GM19468 (cell line): ENCODE results near the gene CACNA2D2.

Source experiments
- ATAC-seq: cut with Tn5 transposase; IDR thresholded peaks from one replicate; pipeline ENCODE4 v1.9.1; 2021; ENCODE audit warnings: mild to moderate bottlenecking, moderate library complexity, moderate number of reproducible peaks; ENCODE audit not compliant: unreplicated experiment; ENCODE audit errors: extremely low read depth

The CACNA2D2 gene

DNA sequence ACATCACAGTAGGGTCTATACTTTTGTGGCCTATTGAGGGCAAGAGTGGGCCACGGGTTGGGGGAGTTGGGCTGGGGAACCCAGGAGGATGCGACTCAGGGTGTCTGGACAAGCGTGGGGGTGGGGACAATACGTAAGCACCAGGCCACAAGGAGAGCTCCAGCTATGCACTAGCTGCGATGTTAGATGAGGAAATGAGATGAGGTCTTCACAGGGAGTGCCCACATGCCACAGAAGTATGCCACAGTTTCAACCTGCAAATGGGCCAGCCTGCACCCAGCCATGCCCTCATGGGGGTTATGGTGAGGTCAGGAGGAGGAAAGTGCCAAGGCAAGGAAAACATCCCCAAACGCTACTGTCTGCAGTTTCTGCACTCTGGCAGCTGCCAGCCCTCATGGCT lies 30.5 kb downstream of the CACNA2D2 start:
- no peak for ATAC-seq

DNA sequence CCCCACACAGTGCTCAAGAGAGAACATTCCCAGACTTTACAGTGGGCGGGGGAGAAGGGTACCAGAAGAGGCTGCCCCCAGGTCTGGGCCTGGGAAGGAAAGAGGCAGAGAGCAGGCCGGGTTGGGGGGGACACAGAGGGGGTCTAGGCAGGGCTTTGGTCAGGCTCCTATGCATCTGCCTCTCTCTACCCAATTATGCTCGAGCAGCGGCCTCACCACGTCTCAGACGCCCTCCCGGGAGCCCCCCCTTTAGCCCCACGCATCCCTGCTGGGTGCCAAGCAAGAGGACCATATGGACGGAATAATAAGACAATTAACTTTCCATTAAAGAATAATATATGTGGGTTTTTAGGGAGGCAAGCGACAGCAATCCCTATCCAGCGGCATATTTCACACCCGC lies 32.8 kb downstream of the CACNA2D2 start:
- ATAC-seq = no peak

DNA sequence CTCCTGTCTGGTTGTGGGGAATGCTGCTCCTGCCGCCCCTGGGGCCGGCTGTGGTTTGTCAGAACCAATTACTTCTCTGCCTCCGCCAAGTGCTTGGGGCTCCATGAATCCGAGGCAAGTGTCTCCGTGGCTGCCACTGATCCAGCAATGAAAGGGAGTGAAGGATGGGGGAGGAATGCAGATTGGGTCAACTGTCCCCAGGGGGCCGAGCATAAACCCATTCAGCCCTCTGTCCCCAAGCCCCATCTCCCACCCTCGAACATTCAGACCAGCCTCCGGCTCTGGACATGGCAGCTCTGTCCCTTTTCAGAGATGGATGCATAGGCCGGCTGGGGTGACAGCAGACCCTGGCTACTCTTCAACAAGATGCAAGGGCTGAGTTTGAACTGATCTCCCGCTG lies 35.5 kb downstream of the CACNA2D2 start:
- no peak for ATAC-seq

DNA sequence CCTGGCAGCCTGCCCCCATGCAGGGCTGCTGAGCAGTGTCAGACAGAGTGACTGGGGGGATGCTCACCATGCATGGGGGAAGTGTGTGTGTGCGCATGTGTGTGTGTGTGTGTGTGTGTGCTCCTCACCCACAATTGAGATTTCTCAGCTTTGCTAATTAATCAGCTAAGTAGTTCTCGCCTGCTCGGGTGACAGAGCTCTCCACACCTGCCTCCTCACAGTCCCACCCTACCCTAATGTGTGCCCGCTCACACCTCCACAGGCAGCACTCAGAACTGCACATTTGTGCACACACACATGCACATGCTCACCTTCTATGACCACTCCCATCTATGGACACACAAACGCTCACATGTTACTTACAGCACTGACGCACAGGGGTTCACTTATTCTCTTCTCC lies 37.3 kb downstream of the CACNA2D2 start:
- ATAC-seq = no peak

DNA sequence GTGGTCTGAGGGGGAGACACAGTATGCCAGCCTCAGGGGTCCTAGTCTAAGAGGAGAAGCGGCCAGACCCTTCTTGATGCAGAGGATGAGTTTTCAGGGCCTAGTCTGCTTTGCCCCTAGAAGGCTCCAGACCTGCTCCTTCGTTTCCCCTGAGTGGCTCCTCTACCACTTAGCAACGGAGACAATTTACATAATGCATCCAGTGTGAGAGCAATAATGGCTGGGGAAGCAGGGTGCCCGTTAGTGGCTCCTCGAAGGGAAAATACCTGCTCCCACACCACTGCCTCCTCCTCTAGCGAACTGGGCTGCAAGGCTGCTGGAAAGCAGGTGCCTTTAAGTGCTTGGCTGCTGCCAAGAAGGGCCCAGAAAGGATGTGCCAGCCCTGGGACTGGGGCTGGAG lies 38.9 kb downstream of the CACNA2D2 start:
- ATAC-seq = no peak

DNA sequence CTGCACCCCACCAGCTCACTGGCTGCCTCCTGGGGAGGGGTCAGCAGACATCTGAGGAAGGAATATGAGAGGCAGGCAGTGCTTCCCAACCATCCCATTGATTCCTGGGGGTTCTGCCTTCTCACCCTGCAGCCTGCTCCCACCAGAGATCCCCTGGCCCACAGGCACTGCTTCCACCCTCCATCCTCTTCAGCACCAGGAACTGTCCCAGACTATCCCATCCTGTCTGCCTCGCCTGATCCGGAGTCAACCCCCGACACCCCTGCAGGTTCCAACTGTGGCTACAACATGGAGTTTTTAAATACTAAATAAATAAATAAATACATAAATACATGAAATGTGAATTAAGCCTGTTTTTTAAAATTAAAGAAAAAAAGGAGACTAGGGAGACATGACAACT lies 43.6 kb downstream of the CACNA2D2 start:
- no peak for ATAC-seq

DNA sequence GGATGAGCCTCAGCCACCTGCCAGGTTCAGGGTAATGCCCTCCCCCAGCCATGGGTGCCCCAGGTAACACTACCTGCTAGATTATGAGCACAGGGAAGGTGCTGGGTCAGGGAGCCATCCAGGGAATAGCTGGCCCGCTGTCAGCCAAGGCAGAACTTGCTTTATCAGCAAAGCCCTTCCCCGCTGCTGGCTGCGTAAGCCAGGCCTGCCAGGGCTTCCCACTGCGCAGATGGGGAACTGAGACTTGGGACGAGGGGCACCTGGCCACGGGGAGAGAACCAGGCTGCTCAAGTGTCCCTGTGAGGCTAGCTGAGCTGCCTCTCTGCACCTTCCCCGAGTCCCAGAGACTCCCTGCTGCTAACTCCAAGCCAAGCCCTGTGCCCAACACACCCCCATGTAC lies 45.4 kb downstream of the CACNA2D2 start:
- no peak for ATAC-seq

DNA sequence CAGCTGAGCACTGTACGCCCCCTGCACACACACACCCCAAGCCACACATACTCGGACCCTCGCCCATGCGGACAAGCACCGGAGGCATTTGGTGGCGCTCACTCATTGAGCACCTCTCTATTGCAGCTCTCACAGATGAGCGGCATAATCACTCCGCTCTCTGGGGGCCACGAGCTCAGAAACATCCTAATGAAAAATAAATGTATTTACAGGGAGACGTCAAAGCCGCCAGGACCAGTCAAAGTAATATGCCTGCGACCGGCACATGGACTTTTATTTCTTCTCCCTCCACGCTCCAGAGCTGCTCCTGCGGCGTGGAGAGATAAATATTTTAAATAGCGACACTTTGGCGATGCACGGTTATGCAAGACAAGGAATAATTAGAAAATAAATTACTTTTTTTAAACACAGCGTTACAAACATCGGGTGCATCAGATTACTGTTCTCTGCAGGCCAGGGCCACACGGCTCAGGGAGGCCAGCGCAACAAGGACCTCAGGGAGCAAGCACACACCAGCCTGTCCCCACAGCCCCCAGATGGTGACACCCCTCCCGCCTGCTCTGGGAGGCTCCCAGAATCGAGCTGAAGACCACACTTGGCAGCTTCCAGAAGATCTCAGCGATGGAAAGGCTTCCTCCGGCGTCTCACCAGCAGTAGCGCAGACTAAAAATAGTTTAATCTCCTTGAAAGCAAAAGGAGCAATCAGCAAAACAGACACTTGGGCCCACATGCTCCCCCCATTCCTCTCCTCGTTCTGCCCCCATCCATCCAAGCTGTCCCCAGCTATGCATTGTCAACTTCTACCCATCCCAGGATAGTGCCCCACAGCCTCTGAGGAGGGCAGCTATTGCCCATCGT lies 48.0 kb downstream of the CACNA2D2 start:
- no peak for ATAC-seq

DNA sequence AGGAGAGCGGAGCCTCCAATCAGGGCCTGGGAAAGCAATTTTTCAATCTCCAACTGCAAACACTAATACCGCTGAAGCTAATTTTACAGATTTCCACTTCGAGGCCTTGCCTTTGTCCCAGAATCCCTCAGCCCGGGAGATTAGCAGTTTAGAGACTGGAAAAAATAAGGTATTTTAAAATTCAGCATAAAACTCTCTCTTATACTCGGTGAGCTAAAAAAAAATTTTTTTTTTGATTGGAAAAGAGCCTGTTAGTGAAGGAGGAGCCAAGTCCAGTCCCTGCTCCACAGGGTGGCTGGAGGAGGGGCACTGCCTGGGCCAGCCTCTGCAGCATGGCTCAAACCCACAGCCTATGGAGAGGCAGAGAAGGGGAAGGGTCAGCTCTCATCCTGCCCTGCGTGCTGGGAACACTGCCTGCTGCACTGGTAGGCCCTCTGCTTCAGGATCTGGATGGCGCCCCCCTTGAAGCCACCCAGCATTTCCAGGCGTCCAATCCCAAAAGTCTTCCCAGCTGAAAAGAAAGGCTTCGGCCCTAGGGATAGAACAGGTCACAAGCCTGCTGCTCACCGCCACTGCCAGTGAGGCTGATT lies 48.9 kb downstream of the CACNA2D2 start:
- ATAC-seq = no peak

DNA sequence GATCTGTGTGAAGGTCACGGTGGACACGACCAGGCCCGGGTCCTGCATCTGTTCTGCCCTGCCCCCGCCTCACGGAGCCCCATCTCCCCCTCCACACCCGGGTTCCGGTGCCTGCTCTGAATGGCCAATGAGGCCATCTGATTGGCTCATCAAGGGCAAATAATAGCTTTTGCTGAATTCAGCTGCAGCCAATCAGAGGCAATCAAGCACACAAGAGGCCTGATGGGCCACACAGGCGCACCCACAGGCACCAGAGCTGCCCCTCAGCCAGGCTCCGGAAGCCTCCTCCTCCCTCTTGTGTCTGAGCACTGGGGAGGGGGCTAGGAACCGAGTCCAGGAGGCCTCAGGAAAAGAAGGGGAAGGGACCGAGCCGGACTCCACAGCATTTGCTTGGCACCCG lies 49.5 kb downstream of the CACNA2D2 start:
- no peak for ATAC-seq

DNA sequence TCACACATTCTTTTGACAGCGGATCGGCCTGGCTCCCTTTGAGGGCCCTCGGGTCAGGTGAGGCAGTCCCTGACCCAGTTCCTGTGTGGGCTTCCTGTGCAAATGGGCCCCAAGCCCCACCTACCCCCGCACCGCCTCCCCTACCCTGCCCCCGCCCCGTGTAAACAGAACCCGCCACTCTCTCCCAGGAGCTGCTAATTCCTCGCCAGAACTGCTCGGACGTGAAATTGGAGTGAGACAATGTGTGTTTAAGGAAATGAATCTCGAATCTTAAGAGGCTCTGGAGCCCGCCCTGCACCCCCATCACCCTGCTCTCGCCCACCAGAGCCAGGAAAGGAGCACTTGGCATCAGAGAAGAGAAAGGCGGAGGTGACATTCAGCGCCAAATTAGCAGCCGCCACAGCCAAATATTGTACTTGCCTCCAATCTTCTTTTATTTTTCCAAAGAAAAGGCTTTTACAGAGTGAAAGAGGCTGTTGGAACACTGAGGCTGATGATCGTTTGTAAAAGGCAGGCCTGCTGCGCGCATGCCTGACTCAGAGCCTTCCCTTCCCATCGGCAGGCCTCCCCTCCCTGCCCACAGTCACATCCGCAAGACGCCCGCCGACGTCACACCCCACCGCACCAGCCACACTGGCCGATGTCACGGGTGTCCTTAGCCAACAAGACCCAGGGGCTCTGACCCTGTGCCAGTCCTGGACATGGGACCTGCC lies 53.1 kb downstream of the CACNA2D2 start:
- no peak for ATAC-seq

DNA sequence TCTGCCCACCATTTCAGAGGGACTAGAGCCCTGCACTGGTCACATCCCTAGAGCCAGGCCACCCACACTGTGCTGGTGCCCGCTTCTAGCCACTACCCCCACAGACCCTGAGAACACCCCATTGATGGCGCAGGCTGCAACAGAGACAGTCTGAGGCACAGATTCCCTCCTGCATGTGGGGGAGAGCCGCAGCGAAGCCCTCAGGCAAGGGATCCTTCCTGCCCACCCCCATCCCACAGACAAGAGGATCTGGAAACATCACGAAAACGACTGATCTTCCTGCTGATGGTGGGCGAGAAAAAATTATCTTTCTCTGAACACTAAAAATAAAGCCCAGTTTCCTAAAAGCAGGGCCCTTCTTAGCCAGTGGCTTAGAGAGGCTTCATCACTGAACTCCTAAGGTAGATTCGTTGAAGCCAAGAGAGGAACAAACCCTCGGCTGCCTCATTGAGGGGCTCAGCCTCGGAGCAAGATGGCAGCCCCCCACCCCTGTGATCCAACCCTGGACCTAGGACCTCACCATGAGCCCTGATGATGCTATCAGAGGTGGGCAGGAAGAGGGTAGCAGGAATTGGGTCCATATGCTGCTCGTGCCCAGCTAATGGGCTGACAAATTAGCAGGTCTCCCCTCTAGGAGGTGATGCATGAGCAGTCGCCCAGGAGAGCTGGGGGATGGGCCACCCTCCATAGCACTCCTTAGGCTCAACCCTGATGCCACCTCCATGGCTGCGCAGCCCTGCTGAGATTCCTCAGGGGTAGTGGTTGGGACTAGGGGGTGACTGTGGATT lies 54.5 kb downstream of the CACNA2D2 start:
- ATAC-seq = no peak

DNA sequence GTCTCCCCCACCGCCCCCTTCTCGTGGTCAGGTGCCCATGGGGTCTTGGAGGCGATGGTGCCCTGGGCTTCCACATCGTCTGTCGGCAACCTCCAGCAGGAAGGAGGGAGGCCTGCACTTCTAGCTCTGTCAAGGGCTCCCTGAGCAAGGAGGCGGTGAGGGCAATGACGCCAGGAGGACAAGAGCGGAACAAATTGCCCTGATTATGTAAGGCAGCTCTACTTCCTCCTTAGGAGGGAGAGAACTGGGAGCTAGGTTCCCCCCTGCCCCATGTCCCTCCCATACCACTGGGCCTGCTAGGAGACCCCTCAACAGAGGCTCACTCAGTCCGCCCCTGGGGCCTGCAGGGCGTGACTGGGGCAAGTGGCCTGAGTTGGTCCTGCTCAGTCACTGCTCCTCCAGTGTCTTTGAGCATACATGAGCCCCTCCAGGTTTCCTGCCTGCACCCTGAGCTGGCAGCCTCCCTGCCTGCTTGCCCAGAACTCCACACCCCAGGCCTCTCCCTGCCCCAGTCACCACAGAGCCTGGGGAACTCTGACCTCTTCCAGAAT lies 56.1 kb downstream of the CACNA2D2 start:
- ATAC-seq = no peak

DNA sequence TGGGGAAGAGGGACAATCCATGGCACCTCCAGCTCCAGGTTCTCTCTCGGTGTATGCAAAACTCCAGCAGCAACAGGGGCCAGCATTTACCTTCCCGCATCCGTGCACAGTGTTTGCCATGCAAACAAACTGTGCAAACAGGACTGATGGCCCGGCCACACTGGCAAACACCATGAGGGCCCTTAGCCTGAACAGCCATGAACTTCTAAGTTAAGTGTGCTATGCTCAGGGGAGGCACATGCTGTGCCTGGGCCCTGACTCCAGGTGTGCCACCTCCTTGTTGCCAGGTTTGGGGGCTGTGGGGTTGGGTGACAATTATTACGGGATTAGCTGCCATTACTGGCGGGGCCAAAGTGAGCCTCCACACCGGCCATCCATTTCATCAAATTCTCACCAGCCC lies 57.5 kb downstream of the CACNA2D2 start:
- ATAC-seq = no peak

DNA sequence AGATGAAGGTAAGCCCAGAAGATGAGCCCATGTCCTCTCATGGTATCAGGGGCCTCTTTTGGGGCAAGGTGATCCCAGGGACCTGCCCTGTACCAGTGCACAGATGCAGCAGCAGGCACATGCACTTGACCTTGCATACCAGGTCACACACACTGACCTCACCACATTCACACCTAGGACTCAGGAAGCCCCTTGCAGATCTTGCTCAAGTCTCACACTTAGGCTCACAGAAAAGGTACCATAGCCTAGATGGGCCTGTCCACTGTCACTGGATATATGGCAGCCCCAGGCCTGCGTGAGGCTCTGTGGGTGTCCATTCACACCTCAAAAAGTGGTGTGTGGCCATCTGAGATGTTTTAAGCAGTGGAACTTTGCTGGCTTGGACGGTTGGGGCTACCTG lies 58.7 kb downstream of the CACNA2D2 start:
- ATAC-seq = no peak

DNA sequence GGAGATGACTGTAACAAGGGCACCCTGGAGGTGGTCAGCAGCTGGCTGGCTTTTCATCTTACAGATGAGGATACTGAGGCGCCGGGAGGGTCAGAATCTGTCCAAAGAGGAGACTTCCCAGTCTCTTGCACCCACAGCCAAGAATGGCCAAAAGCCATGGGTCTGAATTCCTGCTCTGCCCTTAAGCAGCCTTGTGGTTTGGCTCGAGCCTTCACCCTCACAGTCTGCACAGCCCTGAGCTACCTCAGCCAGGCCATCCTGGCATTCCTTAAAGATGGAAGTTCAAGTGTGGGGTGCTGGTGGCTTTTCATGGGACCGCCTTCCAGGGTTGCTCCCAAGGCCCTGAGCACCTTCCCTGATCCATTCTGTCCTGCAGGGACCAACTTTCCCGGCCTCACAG lies 59.2 kb downstream of the CACNA2D2 start:
- ATAC-seq = no peak

DNA sequence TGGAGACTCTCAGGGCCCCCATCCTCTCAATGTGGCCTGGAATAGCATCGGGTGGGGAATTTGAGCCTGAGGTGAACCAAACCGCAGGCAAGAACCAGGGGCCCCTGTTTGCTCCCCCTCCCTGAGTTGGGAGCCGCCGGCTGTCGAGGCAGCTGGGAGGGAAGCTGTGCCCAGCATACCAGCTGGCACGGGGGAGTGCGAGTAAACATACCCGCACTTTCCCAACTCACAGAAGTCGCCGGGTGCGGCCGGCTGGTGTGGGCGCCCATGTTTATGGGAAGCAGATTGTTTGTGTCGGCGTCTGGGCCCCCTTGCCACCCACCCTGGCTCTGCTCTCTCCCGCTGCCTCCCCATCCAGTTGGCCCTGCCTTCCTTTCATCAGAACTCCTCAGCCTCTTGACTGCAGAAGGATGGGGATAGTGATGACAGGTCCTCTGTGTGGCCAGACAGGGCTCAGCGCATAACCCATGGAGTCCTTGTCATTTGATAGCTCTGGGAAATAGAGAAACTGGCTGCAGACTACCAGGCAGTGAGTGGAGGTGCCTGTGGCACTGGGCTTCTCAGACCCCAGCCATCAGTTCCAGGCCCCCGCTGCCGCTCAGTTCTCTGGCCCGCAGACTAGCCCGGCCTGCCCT lies 60.4 kb downstream of the CACNA2D2 start:
- no peak for ATAC-seq

DNA sequence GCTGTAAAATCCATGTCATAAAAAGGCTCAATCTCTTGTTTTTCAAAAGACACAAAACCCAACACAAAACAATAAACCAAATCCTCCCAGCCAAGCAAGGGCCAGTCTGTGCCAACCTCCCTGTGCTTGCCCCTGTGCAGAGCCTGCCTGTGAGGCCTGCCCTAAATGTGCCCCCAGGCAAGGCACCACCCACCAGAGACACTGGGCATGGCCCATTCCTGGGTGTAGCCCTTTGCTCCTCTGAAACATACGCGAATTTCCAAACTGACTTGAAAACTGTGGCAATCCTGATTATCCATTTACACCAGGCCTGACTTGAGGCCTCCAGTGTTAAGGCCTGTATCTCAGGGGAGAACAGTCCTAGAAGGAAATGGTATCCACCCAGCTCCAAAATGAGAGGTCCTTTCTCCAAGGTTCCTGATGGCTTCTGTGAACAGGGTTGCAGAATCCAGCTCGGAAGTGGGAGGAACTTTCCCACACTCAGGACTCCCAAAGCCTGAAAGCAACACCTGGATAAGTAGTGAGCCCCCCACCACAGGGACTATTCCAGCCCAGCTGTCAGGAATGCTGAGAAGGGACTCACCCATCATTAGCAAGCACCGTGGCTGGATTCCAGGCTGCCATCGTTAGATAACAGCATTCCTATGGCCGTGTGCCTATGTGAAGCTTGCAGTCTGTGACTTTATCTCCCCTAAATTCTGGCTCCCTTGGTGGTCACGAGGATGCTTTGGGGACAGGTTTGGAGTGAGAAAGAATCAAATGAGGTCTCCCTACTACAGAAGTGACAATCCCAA lies 61.8 kb downstream of the CACNA2D2 start:
- ATAC-seq = no peak

DNA sequence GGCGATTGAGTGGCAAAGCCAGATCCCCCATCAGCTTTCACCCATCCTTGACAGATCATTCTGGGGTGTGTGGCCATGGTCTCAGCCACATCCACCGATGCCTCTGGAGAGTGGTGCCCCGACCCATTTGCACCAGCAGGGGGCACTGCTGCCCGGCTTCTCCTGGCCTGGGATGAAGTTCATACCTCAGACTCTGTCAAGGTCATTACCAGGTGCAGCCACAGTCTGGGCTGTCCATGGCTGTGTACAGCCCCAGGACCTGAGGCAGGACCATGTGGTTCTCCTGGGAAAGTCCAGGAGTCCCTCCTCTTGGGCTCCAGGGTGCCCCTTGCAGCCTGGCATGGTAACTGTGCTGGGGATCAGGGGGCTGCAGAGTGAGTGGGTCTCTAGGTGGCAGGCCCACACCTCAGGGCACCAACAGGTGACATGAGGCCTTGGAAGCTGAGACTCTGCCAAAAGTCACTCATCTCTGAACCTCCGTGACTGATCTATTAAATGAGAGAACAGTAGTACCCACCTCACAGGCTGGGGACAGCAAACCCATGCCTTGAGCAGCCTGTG lies 67.2 kb downstream of the CACNA2D2 start:
- no peak for ATAC-seq
